HG03558 (cell line): ENCODE measurements around the gene JAK3.
"Not testable (repeated sequence)": the region's sequence is repeated elsewhere in the genome, so short reads cannot be mapped to it uniquely, and the experiment has no call there.

Source experiments
- ATAC-seq: cut with Tn5 transposase; IDR thresholded peaks from one replicate; pipeline ENCODE4 v1.9.1; 2021; ENCODE audit warnings: moderate number of reproducible peaks; ENCODE audit not compliant: unreplicated experiment; ENCODE audit errors: extremely low read depth

JAK3 gene

GRCh38 chr19:17811103-17811502, 36.7 kb downstream of the JAK3 start:
- ATAC-seq, result no peak

- no peak for ATAC-seq
Observed at GRCh38 chr19:17807731-17808316, 40.0 kb downstream of the JAK3 start.

- ATAC-seq, result no peak
Observed at GRCh38 chr19:17806945-17807344, 40.8 kb downstream of the JAK3 start.

GRCh38 chr19:17805427-17805826, 42.4 kb downstream of the JAK3 start:
- no peak for ATAC-seq

- no peak for ATAC-seq
Observed at GRCh38 chr19:17803264-17803896, 44.4 kb downstream of the JAK3 start.

- no peak for ATAC-seq
Observed at GRCh38 chr19:17802137-17802858, 45.5 kb downstream of the JAK3 start.

GRCh38 chr19:17798599-17798998, 49.2 kb downstream of the JAK3 start:
- not testable (repeated sequence) for ATAC-seq

GRCh38 chr19:17797424-17798201, 50.2 kb downstream of the JAK3 start:
- no peak for ATAC-seq

- ATAC-seq, result no peak
Observed at GRCh38 chr19:17796838-17797423, 50.9 kb downstream of the JAK3 start.

GRCh38 chr19:17796013-17796837, 51.6 kb downstream of the JAK3 start:
- ATAC-seq, result no peak

GRCh38 chr19:17795495-17795856, 52.3 kb downstream of the JAK3 start:
- ATAC-seq, result no peak

GRCh38 chr19:17794731-17795494, 52.9 kb downstream of the JAK3 start, which contains the start of gene B3GNT3:
Gene B3GNT3, plus strand, starts transcription at chr19:17795138. Its CDS starts 12,670 bp downstream, at chr19:17807808.
- no peak for ATAC-seq

- ATAC-seq, result no peak
Observed at GRCh38 chr19:17794412-17794730, 53.4 kb downstream of the JAK3 start.

GRCh38 chr19:17790059-17790780, 57.6 kb downstream of the JAK3 start:
- no peak for ATAC-seq

GRCh38 chr19:17788632-17789031, 59.1 kb downstream of the JAK3 start:
- ATAC-seq, result no peak

GRCh38 chr19:17787274-17787913, 60.4 kb downstream of the JAK3 start:
- no peak for ATAC-seq

- ATAC-seq, result no peak
Observed at GRCh38 chr19:17784201-17785008, 63.4 kb downstream of the JAK3 start.
